Embryonic facial prominence (tissue), 1 donor: ENCODE results near the gene BCAM.
A peak's percentile ranks its signal among the peaks of the same experiment; 100 is the strongest.
"Not testable (repeated sequence)": the region's sequence is repeated elsewhere in the genome, so short reads cannot be mapped to it uniquely, and the experiment has no call there.

ENCODE experiments used
- DNase-seq: peaks from one replicate; pipeline ENCODE4 v3.0.0-alpha.2; 2016; ENCODE audit errors: extremely low spot score

BCAM gene, protein sequence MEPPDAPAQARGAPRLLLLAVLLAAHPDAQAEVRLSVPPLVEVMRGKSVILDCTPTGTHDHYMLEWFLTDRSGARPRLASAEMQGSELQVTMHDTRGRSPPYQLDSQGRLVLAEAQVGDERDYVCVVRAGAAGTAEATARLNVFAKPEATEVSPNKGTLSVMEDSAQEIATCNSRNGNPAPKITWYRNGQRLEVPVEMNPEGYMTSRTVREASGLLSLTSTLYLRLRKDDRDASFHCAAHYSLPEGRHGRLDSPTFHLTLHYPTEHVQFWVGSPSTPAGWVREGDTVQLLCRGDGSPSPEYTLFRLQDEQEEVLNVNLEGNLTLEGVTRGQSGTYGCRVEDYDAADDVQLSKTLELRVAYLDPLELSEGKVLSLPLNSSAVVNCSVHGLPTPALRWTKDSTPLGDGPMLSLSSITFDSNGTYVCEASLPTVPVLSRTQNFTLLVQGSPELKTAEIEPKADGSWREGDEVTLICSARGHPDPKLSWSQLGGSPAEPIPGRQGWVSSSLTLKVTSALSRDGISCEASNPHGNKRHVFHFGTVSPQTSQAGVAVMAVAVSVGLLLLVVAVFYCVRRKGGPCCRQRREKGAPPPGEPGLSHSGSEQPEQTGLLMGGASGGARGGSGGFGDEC

DNA sequence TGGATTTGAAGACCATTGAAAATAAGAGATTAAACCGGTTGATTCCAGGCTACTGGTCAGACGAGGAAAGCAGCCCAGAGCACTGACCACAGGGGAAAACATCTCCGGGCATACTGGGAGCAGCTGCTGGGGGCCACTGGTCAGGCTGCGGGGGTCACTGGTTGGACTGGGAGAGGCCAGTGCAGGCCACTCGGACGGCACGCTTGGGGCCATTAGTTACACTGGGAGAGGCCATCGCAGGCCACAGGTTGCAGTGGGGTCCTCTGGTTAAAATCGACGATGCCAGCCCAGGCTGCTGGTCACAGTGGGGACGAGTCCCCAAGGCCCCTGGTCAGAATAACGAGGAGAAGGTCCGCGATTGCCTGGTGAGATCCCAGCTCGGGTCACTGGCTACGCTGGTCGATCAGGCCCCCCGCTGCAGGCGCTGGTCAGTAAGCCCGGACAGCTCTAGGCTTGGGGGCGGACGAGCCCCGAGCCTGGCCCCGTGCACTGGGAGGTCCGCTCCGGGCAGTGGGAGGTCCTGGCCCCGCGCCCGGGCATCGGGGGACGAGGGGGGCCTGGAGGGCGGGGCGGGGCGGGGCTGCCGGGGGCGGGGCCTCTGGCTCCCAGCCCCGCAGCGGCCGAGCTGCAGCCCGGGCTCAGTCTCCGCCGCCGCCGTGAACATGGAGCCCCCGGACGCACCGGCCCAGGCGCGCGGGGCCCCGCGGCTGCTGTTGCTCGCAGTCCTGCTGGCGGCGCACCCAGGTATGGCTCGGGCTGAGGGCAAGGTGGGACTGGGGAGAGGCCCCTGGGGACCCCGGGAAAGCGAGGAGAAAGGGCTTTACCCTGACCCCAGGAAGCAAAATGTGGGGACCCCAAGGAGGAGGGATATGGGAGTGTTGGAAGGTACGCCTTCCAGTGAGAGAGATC lies at the start of gene BCAM:
Gene BCAM (plus strand): TSS at position 641 of the 909 bp plus-strand sequence. CDS start 22 bp downstream, at position 663.
- no peak for DNase-seq

DNA sequence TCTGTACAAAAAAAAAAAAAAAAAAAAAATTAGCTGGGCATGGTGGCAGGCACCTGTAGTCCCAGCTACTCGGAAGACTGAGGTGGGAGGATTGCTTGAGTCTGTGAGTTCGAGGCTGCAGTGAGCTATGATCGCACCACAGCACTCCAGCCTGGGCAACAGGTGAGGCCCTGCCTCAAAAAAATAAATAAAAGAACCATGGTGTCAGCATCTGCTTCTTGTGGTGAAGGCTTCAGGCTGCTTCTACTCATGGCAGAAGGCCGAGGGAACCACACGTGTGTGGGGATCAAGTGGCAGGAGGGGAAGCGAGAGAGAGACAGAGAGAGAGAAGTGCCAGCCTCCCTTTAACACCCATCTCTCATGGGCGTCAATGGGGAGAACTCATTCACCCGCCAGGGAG lies 46.9 kb upstream of the BCAM start:
- DNase-seq, result no peak

DNA sequence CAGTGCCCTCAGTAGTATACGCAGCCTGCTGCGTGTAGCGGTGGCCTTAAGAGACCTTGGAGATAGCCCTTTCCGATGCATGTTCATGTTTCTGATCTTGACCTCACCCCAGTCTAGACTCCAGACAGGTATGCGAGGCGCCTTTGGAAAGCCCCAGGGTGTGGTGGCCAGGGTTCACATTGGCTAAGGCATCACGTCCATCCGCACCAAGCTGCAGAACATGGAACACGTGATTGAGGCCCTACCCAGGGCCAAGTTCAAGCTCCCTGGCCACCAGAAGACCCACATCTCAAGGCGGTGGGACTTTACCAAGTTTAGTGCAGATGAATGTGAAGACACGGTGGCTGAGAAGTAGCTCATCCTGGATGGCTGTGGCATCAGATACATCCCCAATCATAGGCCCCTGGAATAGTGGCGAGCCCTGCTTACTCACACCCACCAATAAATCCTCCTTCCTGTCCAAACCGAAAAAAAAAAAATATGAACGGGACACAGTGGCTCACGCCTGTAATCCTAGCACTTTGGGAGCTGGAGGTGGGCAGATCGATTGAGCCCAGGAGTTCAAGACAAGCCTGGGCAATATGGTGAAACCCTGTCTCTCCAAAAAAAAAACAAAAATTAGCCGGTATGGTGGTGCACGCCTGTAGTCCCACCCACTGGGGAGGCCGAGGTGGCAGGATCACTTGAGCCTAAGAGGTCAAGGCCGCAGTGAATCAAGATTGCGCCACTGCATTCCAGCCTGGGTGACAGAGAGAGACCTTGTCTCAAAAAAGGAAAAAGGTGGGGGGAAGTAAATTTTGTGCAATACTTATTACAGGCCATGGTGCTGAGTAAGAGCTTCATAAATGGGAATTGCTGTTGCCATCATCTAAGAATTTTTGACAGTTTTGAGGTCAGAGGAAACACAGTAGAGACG lies 43.6 kb upstream of the BCAM start:
- no peak for DNase-seq

DNA sequence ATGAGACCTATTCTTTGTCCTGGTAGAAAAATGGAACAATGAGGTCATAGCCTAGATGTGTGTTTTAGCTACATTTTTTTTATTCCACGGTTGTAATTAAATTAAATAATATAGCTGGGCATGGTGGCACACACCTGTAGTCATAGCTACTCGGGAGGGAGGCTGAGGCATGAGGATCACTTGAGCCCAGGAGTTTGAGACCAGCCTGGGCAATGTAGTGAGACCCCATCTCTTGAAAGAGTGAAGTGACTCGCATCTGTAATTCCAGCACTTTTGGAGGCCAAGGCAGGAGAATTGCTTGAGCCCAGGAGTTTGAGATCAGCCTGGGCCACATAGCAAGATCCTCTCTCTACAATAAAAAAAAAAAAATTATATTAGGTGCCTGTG lies 43.0 kb upstream of the BCAM start:
- no peak for DNase-seq

DNA sequence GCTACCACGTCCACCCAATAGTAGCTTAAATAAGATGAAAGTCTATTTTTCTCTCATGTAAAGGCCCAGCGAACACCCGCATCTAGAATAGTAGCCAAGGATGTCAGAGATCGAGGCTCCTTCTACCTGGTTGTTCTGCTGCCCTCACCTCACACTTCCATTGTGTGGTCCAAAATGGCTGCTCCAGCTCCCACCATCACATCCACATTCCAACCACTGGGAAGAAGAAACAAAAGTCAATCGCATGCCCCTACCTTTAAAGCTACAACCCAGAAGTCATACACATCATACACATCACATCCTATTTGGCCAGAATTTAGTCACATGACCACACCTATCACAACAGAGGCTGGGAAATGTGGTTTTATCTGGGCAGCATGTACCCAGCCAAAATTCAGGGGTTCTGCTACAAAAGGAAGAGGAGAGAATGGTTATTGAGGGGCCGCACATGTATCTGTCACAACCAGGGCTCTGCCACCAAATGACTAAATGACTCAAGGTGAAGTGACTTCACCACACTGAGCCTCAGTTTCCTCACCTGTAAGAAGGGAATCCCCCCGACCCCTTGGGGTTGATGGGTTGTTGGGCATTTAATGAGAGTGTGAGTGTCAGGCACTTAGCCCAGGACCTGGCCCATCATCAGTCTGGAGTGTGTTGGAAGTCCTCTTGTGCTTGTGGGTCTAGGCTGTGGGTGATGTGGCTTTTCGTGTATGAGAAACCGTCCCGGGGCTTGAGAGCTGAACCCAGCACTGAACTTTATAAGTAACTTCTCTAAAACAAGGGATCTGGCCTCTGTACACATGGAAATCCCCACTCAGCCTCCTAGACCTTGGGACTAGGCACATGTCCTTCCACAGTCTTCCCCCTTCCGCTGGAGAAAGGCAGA lies 41.4 kb upstream of the BCAM start:
- DNase-seq, result no peak

DNA sequence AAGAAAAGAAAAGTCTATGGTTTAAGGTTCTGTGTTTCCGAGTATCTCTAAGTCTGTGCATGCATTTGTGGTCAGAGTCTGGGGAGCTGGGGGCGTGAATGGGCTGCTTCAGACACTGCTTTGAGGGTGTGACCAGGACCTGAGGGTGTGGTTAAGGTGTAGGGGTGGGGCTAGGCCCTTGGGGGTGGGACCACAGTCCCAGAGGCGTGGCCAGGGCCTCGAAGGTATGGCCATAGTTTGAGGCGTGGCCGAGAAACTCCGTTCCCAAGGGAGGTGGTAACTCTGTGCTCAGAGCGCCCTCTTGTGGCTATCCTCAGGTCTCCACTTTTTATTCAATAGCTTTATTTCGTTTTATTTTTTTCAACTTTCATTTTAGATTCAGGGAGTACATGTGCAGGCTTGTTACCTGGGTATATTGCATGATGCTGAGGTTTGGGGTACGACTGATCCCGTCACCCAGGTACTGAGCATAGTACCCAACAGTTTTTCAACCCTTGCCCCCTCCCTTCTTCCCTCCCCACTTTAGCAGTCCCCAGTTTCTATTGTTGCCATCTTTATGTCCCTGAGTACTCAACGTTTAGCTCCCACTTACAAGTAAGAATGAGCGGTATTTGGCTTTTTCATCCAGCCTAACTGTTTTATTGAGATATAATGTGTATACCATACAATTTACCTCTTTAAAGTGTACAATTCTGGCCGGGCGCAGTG lies 38.2 kb upstream of the BCAM start:
- DNase-seq, result peak; percentile 66

DNA sequence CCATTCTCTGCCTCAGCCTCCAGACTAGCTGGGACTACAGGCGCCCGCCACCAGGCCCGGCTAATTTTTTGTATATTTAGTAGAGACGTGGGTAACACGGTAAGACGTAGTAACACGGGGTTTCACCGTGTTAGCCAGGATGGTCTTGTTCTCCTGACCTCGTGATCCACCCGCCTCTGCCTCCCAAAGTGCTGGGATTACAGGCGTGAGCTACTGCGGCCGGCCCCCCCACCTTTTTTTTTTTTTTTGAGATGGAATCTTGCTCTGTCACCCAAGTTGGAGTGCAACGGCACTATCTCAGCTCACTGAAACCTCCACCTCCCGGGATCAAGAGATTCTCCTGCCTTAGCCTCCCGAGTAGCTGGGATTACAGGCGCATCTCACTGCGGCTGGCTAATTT lies 36.8 kb upstream of the BCAM start:
- not testable (repeated sequence) for DNase-seq

DNA sequence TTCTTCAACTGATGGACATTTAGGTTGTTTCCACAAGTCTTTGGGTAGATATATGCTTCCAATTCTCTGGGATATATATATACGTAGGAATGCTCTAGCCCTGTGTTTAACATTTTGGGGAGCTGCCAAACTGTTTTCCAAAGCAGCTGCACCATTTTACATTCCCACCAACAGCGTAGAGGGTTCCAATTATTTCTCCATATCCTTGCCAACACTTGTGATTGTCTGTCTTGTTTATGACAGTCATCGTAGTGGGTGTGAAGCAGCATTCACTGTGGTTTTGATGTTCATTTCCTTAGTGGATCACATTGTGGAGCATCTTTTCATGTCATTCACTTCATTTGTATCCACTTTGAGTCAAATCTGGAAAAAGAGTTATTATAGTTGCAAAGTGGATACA lies 35.9 kb upstream of the BCAM start:
- DNase-seq, result no peak

DNA sequence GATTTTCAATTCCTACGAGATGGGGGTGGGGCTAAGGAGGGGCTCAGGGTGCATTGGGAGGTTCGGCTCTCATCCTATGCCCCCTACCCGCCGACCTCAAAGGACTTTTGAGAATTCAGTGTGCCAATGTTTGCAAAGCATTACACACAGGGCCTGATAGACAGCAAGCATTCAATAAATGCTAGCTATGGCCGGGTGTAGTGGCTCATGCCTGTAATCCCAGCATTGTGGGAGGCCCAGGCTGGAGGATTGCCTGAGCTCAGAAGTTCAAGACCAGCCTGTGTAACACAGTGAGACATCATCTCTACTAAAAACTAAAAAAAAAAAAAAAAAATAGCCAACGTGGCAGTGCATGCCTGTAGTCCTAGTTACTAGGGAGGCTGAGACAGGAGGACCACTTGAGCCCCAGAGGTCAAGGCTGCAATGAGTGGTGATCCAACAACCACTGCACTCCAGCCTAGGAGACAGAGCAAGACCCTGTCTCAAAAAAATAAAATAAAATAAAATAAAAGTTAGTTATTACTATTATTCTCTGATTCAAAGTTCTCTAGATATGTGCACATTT lies 33.1 kb upstream of the BCAM start:
- no peak for DNase-seq

DNA sequence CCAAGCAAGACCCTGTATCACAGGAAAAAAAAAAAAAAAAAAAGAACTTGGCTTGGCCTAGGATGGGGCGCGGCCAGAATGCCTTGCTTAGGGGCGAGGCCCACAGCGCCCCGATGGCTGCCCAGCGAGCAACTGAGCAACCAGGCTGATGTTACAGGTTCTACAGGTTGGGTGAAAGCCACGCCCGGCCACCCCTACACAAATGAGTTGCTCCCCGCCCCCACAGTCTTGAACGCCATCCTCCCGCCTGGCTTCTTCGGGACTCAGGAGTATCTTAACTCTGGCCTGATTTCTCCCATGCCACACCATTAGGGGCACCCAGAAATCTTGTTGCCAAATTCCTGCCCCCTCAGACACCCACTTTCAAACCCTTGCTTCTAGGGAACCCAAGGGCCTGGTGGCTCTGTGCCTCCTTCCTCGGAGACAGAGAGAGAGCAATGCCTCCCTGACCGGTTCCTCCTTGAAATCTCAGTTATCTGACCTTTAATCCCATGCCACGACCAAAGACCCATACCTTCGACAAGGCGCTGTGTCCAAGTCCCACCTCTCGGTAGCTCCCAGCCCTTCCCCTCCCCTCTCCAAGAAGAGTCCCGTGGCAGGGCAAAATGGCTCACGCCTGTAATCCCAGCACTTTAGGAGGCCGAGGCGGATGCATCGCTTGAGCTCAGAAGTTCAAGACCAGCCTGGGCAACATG lies 32.4 kb upstream of the BCAM start:
- peak; percentile 39 for DNase-seq

DNA sequence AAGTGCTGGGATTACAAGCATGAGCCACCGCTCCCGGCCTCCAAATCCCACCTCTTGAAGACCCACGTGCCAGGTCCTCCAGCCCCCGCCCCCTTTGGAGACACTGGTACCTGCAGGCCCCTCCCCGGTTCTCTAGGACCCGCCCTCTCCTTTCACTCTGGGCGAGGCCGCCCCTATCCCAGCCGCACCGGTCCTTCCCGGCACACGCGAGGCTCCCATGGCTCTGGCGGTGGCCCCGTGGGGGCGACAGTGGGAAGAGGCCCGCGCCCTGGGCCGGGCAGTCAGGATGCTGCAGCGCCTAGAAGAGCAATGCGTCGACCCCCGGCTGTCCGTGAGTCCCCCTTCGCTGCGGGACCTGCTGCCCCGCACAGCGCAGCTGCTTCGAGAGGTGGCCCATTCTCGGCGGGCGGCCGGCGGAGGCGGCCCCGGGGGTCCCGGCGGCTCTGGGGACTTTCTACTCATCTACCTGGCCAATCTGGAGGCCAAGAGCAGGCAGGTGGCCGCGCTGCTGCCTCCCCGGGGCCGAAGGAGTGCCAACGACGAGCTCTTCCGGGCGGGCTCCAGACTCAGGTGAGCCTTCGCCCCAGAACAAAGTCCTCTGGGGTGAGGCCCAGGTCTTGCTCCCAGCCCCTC lies 31.1 kb upstream of the BCAM start, which contains the start of gene CBLC:
Gene CBLC (plus strand): TSS at position 176 of the 633 bp plus-strand sequence. CDS start 42 bp downstream, at position 218.
- DNase-seq, result no peak

DNA sequence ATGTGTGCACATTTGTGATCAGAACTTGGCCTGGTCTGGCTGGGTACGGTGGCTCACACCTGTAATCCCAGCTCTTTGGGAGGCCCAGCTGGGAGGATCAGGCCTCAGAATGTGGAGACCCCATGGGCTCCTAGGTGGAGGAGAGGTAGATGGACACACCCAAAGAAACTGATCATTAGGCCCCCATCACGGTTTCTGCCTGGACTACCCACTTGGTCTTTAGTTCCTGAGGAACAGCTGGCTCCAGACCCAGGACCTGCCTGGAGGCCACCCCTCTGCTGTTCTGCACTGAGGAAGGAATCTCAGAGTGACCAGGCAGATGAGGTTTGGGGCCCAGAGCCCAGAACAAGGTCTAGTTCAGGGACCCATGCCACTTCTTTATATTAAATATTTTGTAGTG lies 29.8 kb upstream of the BCAM start:
- DNase-seq, result no peak

DNA sequence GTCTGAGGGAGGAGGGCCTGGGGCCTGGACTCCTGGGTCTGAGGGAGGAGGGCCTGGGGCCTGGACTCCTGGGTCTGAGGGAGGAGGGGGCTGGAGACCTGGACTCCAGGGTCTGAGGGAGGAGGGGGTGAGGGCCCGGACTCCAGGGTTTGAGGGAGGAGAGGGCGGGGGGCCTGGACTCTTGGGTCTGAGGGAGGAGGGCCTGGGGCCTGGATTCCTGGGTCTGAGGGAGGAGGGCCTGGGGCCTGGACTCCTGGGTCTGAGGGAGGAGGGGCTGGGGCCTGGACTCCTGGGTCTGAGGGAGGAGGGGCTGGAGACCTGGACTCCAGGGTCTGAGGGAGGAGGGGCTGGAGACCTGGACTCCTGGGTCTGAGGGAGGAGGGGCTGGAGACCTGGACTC lies 27.2 kb upstream of the BCAM start:
- not testable (repeated sequence) for DNase-seq

DNA sequence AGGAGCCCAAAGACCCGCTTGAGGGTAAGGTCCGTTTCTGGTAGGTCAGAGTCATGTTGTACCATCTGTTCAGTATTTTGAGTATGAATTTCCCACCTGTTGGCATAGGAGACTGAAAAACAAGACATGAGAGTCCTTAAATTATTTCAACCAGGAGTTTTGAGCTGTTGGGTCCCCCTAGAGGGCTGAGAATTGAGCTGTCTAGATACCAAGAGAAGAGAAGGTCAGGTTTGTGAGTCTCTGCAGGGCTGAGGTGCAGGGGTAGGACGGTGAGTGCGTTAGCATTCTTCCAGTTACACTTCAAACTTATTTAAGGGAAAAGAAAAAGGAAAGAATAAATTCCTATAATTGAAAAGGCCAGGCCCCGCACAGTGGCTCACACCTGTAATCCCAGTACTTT lies 26.2 kb upstream of the BCAM start:
- DNase-seq, result no peak

DNA sequence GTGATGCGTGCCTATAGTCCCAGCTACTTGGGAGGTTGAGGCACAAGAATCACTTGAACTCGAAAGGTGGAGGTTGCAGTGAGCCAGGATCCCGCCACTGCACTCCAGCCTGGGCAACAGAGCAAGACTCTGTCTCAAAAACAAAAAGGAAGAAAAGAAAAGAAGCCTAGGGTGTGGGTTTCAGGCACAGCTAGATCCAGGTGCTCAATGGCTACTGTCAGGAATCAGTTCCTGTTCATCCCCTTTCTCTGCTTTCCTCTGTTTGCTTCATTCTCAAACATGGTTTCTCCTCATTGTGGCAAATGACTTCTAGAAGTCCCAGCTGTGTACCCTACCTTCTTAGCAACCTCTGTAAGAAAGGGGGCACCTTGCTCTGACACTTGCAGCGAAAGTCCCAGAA lies 25.4 kb upstream of the BCAM start:
- no peak for DNase-seq

DNA sequence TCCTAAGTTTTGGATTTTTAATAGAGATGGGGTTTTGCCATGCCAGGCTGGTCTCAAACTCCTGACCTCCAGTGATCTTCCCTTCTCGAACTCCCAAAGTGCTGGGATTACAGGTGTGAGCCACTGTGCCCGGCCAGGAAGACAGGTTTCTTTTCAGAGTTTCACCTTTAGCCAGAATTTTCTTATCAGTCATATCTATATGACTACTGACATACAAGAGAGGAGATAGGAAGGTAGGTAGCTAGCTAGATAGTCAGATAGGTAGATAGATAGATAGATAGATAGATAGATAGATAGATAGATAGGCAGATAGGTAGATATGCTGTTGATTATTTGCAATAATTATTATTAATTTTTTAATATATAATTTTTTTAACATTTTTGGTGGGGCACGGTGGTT lies 23.6 kb upstream of the BCAM start:
- no peak for DNase-seq

DNA sequence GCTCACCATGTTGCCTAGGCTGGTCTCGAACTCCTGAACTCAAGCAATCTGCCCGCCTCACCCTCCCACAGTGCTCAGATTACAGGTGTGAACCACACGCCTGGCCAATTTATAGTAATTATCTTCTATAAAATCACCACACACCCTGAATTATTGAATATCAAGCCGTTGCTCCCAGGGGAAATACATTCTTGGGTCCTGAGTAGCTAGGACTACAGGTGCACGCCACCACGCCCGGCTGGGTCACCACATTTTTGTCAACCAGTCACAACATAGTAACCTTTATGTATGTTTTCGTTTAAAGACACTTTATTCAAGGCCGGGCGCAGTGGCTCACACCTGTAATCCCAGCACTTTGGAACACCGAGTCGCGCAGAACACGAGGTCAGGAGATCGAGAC lies 22.9 kb upstream of the BCAM start:
- no peak for DNase-seq

DNA sequence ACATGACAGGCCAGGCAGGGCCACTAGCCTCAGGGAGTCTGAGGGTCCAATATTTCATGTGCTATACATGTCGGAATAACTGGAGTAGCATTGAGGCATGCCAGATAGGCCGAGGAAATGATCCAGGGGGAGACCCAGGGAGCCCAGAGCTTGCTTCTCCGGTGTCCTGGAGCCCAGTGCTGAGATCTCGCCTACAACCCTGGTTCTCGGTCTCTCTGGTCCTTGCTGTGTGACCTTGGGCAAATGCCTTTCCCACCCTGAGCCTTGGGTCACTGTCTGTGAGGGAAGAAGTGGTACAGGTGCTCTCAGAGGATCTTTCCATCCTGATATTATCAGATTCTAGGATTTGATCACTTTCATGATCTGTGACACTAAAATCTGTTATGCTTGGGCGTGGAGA lies 19.9 kb upstream of the BCAM start:
- no peak for DNase-seq
